PFSK-1 (cell line): Measurements from ENCODE around the gene MSANTD7.

ENCODE experiments used
- FOXP2 ChIP-seq: optimal IDR thresholded peaks from 2 replicates; pipeline ENCODE3; 2011; ENCODE audit warnings: borderline replicate concordance, control low read depth, inconsistent platforms; ENCODE audit not compliant: insufficient read depth; ENCODE audit errors: extremely low read length, extremely low read depth
- POLR2AphosphoS5 ChIP-seq: IDR thresholded peaks from 2 replicates; pipeline ENCODE4 v1.6.1; 2012; ENCODE audit warnings: low read depth, mild to moderate bottlenecking, control low read depth, low read length, moderate library complexity
- REST ChIP-seq, 2 experiments: IDR thresholded peaks; 2 replicates each; pipeline versions ENCODE4 v1.6.1 to v1.8.0; 2011 to 2012; ENCODE audit warnings: low read depth in 2 of 2, low read length in 2 of 2, control low read depth in 1 of 2, inconsistent platforms in 1 of 2, mild to moderate bottlenecking in 1 of 2, moderate library complexity in 1 of 2; ENCODE audit not compliant: insufficient read depth in 1 of 2
- SIN3A ChIP-seq: IDR thresholded peaks from 2 replicates; pipeline ENCODE4 v1.6.1; 2012; ENCODE audit warnings: mild to moderate bottlenecking, low read length, moderate library complexity, borderline replicate concordance; ENCODE audit not compliant: insufficient read depth
- TAF1 ChIP-seq: IDR thresholded peaks from 2 replicates; pipeline ENCODE4 v1.6.1; 2012; ENCODE audit warnings: low read length, control low read depth, borderline replicate concordance; ENCODE audit not compliant: insufficient read depth

The MSANTD7 gene

GRCh38 chr10:14878266-14879123, 40.4 kb downstream of the MSANTD7 start, which contains the start of gene SUV39H2:
SUV39H2 (plus strand) TSS chr10:14878866; CDS start chr10:14878889, 23 bp downstream.
- TF ChIP-seq REST (IDR thresholded peaks at IDR 0.05; ENCODE audit: insufficient read depth in 1 of 2, low read depth in 2 of 2, low read length in 2 of 2), result peak in 1 of 2 experiments; percentile 30; a peak in 2 of 4 replicates
- peak; percentile 74 for TF ChIP-seq FOXP2
- peak; percentile 86 for TF ChIP-seq POLR2AphosphoS5
- TF ChIP-seq SIN3A, result peak; percentile 79; the same call in 1 of the 2 replicates
- TF ChIP-seq TAF1, result peak; percentile 82; the same call in 1 of the 2 replicates

- TF ChIP-seq FOXP2, result no peak
- no peak for TF ChIP-seq POLR2AphosphoS5
- no peak for TF ChIP-seq REST (IDR thresholded peaks at IDR 0.05; ENCODE audit: insufficient read depth in 1 of 2, low read depth in 2 of 2, low read length in 2 of 2)
- no peak for TF ChIP-seq SIN3A
- TF ChIP-seq TAF1, result no peak
Measured at GRCh38 chr10:14879124-14879927, 41.2 kb downstream of the MSANTD7 start.

- TF ChIP-seq TAF1 (no peak), POLR2AphosphoS5 (no peak), REST (IDR thresholded peaks at IDR 0.05; ENCODE audit: insufficient read depth in 1 of 2, low read depth in 2 of 2, low read length in 2 of 2) (no peak), SIN3A (no peak), FOXP2 (no peak)
Measured at GRCh38 chr10:14879928-14880193, 41.8 kb downstream of the MSANTD7 start.

- TF ChIP-seq FOXP2 (no peak), TAF1 (no peak), POLR2AphosphoS5 (no peak), REST (IDR thresholded peaks at IDR 0.05; ENCODE audit: insufficient read depth in 1 of 2, low read depth in 2 of 2, low read length in 2 of 2) (peak; percentile 67 to 85), SIN3A (no peak)
Measured at GRCh38 chr10:14880229-14880628, 42.1 kb downstream of the MSANTD7 start.
